HG03039 (cell line): ENCODE results near the gene SIRPB2.

Source experiments
- ATAC-seq: cut with Tn5 transposase; IDR thresholded peaks from one replicate; pipeline ENCODE4 v1.9.1; 2021; ENCODE audit warnings: mild to moderate bottlenecking, moderate library complexity; ENCODE audit not compliant: unreplicated experiment

Gene SIRPB2

DNA sequence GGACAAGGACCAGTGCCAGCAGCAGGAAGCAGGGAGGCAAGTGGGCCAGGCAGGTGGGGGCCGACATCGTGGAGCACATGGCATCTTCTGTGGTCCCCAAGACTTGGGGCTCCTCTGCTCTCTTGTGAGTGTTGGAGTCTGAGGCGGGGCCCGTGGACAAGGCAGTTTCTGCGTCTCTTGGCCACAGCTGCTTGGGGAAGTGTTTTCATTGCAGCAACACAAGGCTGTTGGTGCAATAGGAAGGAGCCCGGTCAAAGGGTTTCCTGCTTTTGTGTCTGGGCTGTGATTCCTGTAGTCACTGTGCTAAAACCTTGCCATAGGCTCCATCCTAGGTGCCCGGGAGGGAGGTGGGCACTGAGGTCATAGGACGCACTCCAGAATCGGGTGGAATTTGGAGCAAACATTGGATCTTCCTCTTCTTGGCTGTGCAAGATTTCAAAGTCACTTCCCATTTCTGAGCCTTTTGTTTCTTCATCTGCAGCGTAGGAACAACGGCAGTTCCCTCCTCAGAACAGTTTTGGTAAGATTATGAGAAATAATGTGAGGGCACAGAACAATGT is at the start of gene SIRPB2:
TSS of gene SIRPB2 (minus strand) at position 140 of the 560 bp plus-strand sequence. CDS start at position 79, 61 bp downstream.
- no peak for ATAC-seq

DNA sequence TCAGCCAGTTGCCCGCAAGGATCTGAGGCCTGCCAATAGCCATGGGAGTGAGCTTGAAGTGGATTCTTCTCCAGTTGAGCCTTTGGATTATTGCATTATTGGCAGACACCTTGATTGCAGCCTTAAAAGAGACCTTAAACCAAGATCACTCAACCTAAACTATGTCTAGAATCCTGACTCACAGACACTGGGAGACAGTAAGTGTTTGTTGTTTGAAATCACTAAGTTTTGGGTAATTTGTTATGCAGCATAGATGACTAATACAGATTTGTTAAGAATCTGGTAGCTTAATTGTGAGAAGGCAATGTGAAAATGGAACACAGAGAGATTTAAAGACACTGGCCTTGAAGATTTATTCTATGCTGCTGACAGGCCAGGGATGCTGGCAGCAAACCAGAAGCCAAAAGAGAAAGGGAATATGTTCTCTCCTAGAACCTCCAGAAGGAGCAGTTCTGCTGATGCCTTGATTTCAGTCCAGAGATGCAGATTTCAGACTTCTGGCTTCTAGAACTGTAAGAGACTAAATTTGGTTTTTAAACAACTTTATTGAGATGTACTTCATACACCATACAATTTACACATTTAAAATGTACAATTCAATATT is 48.7 kb upstream of the SIRPB2 start:
- ATAC-seq = no peak

DNA sequence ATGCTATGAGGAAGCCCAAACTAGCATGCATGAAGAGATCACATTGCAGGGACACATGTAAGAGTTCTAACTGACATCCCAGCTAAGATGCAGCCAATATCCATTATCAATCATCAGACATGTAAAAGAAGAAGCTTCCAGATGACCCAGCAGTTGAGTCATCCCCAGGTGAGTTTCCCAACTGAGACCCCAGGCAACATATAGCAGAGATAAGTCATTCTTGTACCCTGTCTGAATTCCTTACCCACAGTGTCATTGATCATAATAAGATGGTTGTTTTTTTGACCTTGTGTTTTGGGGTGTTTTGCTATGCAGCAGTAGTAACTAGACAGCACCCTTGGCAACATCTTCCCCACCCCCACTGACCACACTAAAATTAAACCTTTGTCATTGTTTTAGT is 47.4 kb upstream of the SIRPB2 start:
- ATAC-seq = no peak

DNA sequence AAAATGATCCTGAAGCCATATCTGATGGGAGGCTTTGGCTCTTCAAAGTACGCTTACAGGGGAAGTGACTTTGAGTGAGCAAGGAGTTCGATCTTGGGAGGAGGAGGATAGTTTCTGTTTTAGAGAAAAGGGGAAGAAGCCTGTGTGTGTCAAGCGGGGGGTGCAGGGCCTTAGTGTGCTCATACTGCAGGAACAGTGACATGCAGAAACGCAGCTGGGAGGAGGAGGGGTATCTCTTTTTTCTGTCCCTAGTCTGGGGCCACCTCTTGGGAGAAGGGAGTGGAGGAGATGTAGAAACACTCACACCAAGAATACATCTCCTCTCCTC is 46.5 kb upstream of the SIRPB2 start:
- no peak for ATAC-seq

DNA sequence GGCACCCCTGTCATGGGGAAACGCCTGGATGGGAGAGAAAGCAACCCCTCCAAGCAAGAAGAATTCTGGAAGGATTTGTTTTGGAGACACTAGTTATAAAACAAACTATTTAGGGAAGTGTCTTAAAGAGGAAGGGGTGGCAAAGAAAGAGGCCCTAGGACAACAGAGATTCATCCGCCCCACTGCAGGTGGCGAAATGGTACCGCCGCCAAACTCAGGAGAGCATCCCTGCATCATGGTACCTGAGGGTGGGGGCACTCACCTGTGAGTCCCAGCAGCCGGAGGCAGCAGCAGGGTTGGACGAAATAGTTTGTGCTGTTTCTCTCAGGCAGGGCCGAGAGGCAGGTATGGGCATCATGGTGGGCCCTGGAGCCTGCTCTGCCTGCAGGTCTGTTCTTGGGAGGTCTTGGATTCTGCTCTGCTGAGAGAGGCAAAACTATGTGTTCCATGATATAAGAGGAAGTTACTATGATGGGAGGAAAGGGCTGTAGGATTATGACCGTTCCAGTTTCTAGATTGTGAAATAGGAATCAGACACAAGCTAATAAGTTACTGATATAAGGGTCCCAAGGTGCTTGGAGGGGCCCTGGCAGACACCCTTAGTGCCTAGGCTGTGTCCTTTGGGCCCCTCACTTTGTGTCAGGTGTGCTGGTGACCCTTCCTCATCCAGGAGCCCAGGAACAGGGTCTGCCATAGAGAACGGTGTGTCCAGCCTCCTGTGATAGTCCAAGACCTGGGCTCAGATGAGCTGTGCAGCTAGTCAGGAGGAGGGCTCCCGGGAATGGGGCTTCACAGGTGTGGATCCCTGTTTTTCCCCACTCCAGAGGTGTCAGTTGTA is 45.9 kb upstream of the SIRPB2 start:
- ATAC-seq = no peak

DNA sequence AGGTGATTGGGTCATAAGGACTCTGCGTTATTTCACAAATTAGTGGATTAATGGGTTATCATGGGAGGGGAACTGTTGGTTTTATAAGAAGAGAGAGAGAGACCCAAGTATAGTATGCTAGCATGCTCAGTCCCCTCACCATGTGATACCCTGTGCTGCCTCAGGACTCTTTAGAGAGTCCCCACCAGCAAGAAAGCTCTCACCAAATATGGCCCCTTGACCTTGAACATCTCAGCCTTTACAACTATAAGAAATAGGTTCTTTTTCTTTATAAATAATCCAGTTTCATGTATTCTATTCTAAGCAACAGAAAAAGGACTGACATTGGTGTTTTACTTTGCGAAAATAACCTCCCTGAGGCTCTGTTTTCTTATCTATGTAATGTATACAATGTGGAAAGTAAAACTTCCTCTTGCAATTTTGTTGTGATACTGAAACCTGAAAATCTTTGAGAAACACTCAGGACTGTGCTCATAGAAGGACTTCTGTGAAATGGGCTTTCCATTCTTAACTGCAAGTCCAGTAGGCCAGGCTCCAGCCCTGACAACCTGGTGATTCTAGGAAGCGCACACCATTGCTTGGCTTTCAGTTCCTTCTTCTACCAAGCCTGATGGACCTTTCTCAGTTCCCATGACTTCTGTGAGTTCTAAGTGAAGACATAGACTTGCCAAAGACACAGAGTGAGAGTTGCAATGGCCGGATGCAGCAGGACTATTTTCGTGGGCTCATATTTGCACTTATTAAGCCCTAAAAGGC is 44.4 kb upstream of the SIRPB2 start:
- ATAC-seq = peak; percentile 84

DNA sequence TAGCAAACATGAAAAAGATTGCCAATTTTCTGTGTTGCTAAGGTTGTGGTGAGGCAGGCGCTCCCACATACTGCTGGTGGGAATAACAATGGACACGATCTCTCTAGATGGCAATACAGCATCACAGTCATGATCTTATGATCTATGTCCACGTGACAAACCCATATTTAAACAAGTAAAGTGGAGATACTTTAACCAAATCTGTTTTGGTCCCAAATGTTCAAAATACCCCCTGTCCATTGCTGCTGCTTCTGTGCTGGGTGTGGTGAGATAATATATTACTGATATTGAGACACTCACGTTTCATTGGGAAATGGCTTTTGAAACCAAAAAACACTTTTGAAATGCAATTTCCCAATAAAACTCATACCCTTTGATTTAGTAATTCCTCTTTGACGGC is 43.3 kb upstream of the SIRPB2 start:
- ATAC-seq = no peak

DNA sequence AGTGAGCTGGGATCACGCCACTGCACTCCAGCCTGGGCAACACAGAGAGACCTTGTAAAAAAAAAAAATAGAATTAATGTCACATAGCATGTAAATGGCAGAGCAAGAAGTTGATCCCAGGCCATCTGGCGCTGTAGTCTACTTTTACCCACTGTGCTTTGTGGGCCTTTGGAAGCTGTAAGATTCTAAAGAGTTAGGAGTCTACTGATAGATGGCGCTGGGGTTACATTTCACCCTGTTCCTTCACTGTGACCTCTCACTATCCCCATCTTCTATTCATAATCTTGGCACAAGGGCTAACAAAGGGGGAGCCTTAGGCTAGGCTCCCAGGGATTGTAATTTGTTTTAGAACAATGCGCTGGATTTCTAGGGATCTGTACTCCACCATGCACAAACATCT is 41.8 kb upstream of the SIRPB2 start:
- ATAC-seq = no peak

DNA sequence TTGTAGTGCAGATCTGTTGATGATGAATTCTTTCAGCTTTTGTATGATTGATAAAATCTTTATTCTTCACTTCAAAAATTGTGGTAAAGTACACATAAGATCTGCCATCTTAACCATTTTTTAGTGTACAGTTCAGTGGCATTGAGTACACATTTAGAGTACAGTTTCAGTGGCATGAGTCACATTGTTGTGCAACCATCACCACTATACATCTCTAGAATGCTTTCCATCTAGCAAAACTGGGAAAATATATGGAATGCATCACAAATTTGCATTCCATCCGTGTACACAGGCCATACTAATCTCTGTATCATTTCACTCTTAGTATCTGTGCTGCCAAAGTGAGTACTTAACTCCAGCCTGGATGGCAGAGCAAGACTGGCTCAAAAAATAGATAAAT is 37.6 kb upstream of the SIRPB2 start:
- no peak for ATAC-seq

DNA sequence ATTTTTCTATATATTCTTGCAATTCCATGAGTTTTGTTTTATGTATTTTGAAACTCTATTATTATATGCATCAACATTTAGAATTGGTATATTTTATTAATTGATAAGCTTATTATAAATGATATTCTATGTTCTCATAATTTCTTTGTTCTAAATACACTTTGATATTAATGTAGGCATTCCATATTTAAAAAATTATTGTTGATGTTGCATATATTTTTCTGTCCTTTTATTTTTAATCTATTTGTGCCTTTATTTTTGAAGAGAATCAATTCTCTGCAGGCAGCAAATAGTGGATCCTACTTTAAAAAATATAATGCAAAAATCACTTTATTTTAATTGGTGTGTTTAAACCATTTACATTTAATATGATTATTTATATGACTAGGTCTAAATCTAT is 36.7 kb upstream of the SIRPB2 start:
- ATAC-seq = no peak

DNA sequence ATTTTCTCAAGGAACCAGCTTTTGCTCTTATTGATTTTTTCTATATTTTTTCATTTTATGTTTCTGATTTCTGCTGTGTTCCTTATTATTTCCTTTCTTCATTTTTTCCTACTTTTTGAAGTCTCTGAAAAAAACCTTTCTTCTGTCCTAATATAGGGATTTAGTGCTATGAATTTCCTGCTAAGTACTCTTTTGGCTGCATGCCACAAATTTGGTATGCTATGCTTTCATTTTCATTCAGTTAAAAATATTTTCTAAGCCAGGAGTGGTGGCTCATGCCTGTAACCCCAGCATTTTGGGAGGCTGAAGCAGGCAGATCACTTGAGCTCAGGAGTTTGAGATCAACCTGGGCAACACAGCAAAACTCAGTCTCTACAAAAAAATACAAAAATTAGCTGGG is 35.7 kb upstream of the SIRPB2 start:
- no peak for ATAC-seq

DNA sequence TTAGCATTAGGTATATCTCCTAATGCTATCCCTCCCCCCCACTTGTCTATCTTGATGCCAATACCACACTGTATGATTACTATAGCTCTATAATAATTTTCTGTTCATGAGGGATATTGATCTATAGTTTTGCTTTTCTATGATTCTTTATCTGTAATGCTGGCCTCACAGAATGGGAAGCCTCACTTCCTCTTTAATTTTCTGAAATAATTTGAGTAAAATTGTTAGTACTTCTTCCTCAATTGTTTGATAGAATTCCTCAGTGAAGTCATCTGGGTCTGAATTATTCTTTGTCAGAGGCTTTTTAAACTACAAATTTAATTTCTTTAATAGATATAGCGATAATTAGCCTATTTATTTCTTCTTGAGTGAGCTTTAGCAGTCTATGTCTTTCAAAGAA is 35.1 kb upstream of the SIRPB2 start:
- no peak for ATAC-seq

DNA sequence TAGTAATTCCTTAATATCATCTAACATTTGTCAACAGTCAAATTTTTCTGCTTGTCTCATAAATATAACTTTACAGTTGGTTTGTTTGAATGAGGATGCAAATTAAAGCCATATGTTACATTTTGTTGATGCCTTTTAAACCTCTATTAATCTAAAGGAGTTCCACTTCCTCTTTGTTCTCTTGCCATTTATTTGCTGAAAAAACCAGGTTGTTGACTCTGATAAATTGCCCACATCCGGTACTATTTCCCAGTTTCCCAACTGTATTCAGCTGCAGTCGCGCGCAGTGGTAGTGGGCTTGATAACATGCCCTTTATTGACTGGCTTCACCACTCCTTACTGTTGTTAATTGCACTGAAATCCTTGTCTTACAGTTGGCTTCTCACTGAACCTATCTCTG is 32.8 kb upstream of the SIRPB2 start:
- no peak for ATAC-seq

DNA sequence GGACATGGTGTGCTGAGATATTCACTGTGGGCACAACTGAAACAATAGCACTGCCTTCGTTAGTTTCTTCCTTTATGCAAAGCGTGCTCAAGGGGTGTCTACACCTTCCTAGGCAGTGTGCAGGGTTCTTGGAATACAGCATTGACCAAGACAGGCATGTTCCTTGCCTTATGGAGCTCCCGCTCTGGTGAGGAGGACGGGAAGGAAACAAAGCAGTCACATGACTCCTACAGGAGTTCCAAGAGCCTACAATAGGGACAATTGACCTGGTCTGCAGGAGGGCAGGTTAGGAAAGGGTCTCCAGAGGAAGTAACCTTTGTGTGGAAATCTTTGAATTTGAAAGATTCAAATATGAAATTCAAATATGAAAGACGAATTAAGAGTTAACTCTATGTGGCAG is 25.8 kb upstream of the SIRPB2 start:
- no peak for ATAC-seq

DNA sequence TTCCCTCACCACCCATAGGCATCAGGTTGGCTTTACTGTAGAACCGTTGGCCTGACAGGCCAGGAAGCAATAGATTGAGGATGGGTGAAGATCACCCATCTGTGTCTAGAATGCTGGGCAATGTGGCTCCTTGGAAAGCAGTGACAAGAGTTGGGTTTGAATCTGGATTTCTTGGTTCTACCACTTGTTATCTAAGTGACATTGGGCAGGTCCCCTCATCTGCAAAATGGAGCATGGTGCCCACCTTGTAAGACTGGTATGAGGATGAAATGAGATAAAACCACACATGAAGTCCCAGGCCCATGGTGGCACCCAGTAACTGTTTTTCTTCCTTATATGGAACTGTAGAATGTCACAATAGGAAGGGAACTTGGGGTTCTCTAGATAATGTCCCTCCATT is 22.6 kb upstream of the SIRPB2 start:
- no peak for ATAC-seq

DNA sequence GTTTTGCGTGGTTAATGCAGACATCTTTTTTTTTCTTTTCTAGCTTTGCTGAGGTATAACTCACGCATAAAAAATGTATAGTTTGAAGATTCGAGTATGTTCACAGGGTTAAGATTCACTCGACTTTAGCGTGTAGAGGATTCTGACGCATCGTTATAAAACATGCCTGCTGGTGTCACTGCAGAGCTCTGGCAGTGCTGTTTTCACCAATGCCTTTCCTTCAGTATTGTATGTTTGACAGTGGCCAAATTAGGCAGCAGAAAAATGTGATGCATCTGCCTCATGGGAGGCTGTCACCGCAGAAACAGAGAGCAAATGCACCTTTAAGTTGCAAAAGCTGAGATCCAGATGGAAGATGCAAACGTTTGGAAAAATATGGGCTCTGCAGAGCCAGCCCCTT is 18.0 kb upstream of the SIRPB2 start:
- ATAC-seq = no peak

DNA sequence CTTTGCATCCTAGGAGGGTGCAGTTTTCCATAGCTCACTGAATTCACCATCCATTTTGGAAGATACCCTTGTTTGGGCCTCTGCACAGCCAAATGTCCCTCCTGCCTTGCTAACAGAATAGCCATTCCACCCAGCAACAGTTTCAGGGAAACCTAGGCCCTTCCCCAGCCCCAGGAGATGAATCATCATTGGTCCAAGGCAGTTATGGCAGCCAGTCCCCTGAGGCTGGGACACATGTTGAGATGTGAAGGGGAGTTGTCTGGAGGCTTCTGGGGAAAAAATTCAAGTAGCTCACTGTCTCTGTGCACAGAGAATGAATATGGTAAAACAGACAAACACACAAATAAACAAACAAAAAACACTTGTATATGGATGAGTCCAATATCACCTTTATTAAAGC is 17.4 kb upstream of the SIRPB2 start:
- no peak for ATAC-seq

DNA sequence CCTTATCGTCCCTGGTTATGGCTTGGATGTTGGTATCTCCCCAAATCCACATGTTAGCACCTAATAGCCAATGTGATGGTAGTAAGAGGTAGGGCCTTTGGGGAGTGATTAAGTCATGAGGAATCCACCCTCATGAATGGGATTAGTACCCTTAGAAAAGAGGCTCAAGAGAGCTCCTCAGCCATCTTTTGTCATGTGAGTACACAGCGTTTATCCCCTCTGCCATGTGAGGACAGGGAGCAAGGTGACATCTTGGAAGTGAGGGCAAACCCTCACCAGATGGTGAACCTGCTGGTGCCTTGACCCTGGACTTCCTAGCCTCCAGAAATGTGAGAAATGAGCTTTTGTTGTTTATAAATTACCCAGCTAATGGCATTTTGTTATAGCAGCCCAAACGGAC is 16.1 kb upstream of the SIRPB2 start:
- no peak for ATAC-seq

DNA sequence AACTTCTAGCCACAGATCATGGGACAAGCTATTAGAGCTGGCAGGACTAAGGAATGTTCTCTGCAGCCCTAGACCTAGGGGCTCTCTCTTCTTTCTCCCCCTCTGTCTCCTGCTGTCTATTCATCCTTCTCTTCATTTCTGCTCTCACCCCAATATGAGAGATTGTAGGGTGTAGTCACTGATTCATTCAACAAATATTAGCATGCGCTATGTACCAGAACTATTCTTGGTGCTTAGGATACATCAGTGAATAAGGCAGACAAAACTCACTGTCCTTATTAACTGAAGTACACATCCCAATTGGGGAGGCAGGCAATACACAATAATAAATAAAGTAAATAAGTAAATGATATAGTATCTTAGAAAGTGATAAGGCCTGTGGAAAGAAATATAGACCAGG is 14.7 kb upstream of the SIRPB2 start:
- no peak for ATAC-seq

DNA sequence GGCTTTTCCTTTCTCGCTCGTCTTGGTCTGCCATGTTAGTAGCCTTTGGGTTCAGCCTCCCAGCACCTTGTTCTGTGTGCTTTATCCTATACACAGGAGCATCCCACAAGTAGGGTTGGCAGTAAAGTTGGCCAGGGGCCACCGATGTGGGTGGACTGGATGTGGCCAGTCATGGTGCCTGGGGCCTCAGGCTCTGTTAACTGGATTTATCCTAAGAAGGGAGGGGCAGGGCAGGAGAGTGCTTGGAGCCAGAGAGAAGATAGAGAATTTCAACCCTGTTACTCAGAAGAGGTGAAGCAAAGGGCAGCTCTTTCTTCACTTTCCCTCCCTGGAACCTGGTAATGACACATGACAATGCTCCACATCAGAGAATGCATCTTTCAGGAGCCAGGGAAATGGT is 14.1 kb upstream of the SIRPB2 start:
- no peak for ATAC-seq

DNA sequence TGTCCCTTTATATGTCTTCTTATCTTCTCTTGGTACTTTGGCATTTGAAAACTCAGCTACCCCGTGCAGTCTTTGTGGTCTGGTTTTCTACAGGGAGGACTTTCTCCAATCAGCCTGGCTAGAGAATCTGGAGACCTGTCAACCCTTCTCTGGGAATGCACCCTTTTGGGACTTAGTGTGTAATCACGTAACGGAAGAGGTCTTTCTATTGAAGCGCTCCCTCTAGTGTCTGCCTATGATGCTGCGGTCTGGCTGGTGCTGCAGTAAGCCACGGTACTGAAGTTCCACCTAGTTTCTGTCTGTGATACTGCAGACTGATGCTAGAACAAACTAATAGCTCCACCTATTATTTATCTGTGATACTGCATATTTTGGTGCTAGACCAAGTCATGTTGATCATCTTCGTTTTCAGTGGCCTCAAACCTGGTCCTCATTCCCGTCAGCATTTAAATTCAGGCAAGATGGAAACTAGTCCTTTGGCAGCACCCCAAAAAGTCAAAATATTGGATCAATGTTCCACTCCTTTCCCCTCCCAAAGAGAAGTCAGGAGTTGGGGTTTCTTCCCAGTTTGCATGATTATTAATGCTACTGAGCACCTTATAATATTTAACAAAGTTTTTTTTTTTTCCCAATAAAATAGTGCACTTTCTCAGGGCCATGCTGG is 12.5 kb upstream of the SIRPB2 start:
- peak; percentile 93 for ATAC-seq
